A172 (cell line): ENCODE results near the gene ARL8B. TPM values are rescaled to one million over a fixed set of nuclear protein-coding genes. Genes with fewer than 3 reads are reported as not detected.
"Not testable (repeated sequence)": the region's sequence is repeated elsewhere in the genome, so short reads cannot be mapped to it uniquely, and the experiment has no call there.

Experiments used
- DNase-seq: peaks from one replicate; pipeline ENCODE4 v3.0.0-alpha.2; 2015; ENCODE audit warnings: low spot score
- total RNA-seq: library from RNA; depleted of rRNA; stranded (reverse); fragments of >200 nt; shearing (Covaris generic); gene quantifications from 2 replicates; pipeline ENCODE4 v1.2.3, GENCODE V29; 2014

Gene ARL8B
- total RNA-seq, 1 experiment from 2014 or later = 72.2 TPM

- no peak for DNase-seq
Observed at GRCh38 chr3:5112043-5112442, 10.0 kb upstream of the ARL8B start.

- not testable (repeated sequence) for DNase-seq
Observed at GRCh38 chr3:5113726-5114125, 8.4 kb upstream of the ARL8B start.

- no peak for DNase-seq
Observed at GRCh38 chr3:5115506-5116162, 6.5 kb upstream of the ARL8B start.

DNA sequence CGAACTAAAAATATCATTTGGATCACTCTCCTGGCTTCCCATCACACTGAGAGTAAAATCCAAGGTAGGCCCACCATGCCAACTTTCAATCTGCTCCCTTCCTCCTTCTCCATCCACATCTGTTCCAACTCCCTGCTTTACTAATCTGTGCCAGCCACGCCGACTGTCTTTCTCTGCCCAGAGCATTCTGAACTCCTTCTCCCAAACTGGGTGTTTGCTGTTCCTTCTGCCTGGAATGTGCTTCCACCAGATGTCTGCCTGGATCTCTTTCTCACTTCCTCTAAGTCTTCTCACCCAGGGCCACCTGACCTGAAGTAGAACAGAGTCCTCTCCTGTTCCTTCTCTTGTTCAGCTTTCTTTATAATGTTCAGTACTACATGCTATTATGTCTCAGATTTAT is 5.6 kb upstream of the ARL8B start:
- no peak for DNase-seq

DNA sequence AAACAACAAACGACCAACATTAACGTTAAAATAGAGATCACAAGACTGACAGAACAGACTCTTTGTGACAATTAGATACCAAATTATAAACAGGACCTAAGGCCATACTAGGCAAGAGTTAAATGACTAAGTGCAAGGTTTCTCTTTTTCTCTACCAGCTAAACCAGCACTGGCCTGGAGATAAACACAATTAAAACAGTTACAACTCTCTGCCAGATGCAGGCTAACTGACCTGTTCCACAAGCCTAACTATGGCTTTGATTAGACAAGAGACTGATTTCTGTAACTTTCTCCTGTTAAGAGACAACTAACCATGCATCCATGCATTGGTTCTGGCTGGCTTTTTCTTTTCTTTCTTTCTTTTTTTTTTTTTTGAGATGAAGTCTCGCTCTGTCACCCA is 1.6 kb upstream of the ARL8B start:
- no peak for DNase-seq

GRCh38 chr3:5122741-5123706 is 932 bp downstream of the ARL8B start:
- peak; percentile 29 for DNase-seq

- no peak for DNase-seq
Observed at GRCh38 chr3:5123937-5124336, 1.8 kb downstream of the ARL8B start.

DNA sequence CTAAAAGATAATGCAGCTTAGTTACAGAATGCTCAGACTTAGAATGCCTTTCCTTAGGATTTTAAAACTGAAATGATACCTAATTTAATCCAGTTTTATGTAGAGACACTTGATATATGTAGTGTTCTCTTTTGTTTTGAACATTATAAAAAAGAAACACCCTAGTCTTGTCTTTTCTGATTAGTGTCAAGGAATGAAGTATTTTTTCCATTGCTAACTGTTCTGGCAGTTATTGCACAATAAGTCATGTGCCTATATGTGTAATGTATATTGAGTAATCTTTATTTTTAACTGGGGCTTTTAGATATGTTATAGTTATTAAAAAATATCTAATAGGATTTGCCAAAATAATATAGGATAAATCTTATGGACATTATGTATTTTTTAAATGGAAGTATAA is 4.5 kb downstream of the ARL8B start:
- no peak for DNase-seq

DNA sequence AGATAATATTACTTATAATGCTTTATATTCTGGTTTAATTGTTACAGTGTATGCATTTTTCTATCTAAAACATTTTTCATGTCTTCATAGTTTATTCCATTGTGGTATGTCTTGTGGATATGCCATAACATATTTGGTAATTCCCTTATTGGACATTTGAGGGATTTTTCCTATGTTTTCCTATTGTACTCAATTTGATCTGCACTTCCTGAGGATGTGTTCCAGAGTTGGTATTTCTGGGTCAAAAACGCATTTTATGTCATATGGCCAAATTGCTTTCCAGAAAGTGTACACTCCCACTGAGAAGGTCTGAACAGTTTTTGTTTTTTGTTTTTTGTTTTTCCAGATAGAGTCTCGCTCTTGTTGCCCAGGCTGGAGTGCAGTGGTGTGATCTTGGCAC is 6.8 kb downstream of the ARL8B start:
- no peak for DNase-seq

DNA sequence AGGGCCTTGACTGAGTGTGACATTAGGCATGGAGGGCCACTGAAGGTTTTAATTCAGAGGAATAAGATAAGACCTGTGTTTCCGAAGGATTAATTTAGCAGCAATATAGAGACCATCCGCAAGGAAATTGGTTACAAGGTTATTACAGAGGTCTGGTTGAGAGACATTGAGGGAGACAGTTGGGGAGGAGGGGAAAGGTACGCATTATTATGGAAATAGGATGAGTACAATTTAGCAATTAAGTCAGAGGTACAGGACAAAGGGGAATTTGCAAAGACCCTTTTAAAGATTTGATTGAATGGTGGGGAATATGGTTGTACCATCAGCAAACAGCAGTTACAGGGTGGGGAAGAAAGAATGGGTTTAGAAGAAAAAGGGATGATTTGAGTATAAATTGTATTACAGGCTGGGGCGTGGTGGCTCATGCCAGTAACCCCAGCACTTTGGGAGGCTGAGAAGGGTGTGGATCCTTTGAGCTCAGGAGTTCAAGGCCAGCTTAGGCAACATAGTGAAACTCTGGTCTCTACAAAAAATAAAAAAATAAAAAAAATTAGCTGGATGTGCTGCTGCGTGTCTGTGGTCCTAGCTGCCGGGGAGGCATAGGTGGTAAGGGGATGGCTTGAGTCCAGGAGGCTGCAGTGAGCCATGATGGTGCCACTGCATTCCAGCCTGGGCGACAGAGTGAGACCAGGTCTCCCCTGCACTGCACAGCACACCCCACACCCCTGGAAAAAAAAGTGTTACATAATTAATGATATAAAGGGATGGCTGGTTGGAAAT is 11.3 kb downstream of the ARL8B start:
- DNase-seq = no peak

DNA sequence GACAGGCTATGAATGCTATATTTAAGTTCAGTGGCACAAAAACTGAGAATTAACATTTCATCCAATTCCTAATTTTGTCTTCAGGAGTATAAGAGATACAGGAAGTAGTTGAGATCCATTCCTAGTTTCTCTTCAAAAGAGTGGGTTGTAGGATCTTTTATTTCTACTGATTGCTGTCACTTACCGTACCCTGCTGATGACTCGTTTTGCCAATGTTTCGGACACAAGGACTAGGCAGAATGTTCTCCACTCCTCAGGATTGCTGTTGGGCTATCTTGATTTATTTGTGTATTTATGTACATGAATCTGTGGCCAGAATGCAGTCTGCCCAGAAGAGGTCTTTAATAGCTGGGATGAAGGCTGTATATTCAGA is 11.9 kb downstream of the ARL8B start:
- DNase-seq = no peak

DNA sequence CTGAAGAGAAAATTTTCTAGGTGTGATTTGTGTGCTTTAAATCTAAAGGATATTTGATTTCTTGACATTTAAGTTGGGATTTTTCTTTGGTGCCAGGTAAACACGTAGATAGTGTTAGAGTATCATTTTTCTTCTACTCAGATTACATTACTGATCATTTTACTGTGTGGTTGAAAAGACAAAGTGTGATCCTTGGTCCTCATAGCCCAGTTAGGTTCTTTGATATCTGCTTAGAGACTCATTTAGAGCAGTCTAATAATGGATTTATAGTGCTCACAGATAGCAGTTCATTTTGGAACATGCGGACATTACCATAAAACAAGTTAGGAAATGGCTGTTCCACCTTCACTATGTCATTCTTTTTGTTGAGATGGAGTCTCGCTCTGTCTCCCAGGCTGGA is 12.4 kb downstream of the ARL8B start:
- DNase-seq = no peak

GRCh38 chr3:5136211-5136918 is 14.3 kb downstream of the ARL8B start:
- peak; percentile 31 for DNase-seq

- DNase-seq = no peak
Observed at GRCh38 chr3:5136919-5137429, 14.9 kb downstream of the ARL8B start.

DNA sequence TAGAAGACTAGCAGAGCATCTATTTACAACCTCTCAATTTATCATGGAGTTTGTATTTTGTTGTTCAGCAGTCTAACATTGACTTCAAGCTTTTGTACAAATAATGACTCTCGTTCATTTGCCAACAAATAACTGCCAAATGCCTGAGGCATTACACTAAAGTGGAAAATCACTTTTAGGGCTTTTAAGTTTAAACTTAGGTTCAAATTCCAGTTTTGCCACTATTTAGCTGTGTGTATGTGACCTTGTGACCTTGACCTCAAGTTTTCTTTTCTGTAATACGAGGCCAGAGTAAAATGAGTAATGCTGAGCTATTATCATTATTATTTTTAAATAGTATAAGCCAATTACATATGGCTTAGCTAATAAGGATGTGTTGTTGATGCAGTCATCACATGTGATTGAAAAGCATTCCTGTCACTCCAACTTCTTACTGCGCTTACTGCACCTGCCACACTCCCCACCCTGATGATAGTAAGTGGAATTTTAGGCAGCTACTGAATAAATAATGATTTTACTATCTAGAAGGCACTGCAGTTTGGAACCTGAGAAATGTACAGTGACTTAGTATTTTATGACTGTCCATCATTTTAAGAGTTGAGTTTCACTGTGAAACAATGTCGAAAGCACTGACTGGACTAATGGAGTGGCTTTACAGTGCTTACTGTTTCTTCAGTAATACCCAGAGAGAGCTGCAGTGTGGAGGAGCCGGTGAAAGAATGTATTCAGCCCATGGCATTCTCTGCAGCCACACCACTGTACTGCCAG is 16.3 kb downstream of the ARL8B start:
- no peak for DNase-seq

DNA sequence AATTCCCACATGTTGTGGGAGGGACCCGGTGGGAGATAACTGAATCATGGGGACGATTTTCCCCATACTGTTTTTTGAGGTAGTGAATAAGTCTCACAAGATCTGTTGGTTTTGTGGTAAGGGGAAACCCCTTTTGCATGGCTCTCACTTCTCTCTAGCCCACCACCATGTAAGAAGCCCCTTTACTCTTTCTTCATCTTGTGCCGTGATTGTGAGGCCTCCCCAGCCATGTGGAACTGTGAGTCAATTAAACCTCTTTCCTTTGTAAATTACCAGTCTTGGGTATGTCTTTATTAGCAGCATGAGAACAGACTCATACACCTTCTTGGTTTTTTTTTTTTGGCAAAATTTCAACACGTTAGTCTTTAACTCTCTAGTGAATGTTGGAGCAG is 18.1 kb downstream of the ARL8B start:
- DNase-seq = no peak

- no peak for DNase-seq
Observed at GRCh38 chr3:5140839-5141238, 18.7 kb downstream of the ARL8B start.

DNA sequence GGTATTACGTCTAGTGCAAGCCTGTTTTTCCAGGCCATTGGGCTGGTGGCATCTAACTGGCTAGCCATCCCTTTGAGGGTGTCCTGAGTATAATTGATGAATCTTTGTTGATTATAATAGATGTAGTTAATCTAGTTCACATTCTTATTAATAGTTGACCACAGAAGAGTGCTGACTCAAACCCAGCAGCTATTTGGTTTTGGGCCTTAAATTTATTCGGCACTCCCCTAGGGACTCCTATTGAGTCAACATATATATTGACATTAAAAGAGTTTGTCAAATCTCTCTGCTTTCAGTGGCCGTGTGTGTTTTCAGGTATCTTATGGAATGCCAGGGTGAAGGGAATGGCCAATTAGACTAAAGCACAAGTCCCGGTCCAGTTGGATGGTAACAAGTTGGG is 19.7 kb downstream of the ARL8B start:
- DNase-seq = no peak

- DNase-seq = no peak
Observed at GRCh38 chr3:5143464-5143863, 21.4 kb downstream of the ARL8B start.

DNA sequence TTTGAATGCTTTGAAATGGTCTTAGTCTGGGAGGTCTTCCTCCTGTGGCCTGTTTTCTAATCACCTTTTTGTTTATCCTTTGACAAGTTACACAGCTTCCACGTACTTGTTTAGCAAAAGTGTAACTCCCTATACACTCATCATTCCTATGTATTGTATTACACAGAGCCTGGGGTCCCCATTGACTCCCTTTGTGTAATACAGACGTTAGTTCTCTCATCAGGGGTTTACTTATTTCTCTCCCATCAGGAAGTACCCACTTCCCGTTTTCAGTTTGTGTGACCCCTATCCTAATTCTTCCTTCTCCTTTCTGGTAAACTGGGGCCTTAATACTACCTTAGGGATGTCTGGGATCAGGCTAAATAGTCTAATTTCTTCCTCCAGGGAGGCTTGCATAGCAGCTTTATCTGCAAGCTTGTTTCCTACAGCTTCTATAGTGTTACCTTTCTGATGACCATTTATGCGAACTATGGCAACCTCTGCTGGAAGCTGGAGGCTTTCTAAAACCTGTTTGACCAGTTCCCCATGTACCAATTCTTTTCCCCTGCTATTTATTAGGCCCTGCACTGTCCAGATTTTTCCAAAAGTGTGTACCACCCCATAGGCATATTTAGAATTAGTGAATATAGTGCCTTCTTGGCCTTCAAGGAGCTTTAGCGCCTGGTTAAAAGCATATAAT is 22.4 kb downstream of the ARL8B start:
- no peak for DNase-seq
